HepG2 (cell line): ENCODE measurements around the gene PTGR2. TPM values are rescaled to one million over a fixed set of nuclear protein-coding genes. Genes with fewer than 3 reads are reported as not detected.

Experiments
- ETS1 ChIP-seq: sonication (generic); formaldehyde crosslinking; IDR thresholded peaks from 2 replicates; pipeline ENCODE4 v1.4.0; 2020; ENCODE audit warnings: missing genetic modification reagents
- KLF16 ChIP-seq, 2 experiments: sonication (generic) in 1 of 2; formaldehyde crosslinking in 1 of 2; IDR thresholded peaks; 2 replicates each; pipeline versions ENCODE4 v1.6.1 to v1.8.0; 2016 to 2023; ENCODE audit warnings: missing genetic modification reagents in 2 of 2, missing compliant biosample characterization in 1 of 2
- NAIF1 ChIP-seq: sonication (generic); formaldehyde crosslinking; IDR thresholded peaks from 2 replicates; pipeline ENCODE4 v1.5.0; 2020; ENCODE audit warnings: mild to moderate bottlenecking, missing genetic modification reagents, borderline replicate concordance
- PBX3 ChIP-seq: sonication (generic); formaldehyde crosslinking; IDR thresholded peaks from 2 replicates; pipeline ENCODE4 v1.8.1; 2023; ENCODE audit warnings: missing genetic modification reagents, inconsistent platforms, borderline replicate concordance
- PHF21A ChIP-seq: sonication (generic); formaldehyde crosslinking; IDR thresholded peaks from 2 replicates; pipeline ENCODE4 v1.5.0; 2020; ENCODE audit warnings: mild to moderate bottlenecking, missing genetic modification reagents
- POLR2AphosphoS5 ChIP-seq: IDR thresholded peaks from 2 replicates; pipeline ENCODE4 v1.6.1; 2012; ENCODE audit warnings: low read depth, low read length
- RORA ChIP-seq: sonication (generic); formaldehyde crosslinking; IDR thresholded peaks from 2 replicates; pipeline ENCODE4 v1.5.0; 2020; ENCODE audit warnings: mild to moderate bottlenecking, missing genetic modification reagents, moderate library complexity
- WIZ ChIP-seq: sonication (generic); formaldehyde crosslinking; IDR thresholded peaks from 2 replicates; pipeline ENCODE4 v1.5.1; 2020; ENCODE audit warnings: mild to moderate bottlenecking, missing genetic modification reagents
- ZBTB42 ChIP-seq: sonication (generic); formaldehyde crosslinking; IDR thresholded peaks from 2 replicates; pipeline ENCODE4 v1.5.0; 2020; ENCODE audit warnings: mild to moderate bottlenecking, missing genetic modification reagents
- ZFY ChIP-seq: sonication (generic); formaldehyde crosslinking; IDR thresholded peaks from 2 replicates; pipeline ENCODE4 v1.4.0; 2020; ENCODE audit warnings: missing genetic modification reagents
- ZNF354B ChIP-seq: sonication (generic); formaldehyde crosslinking; IDR thresholded peaks from 2 replicates; pipeline ENCODE4 v1.8.0; 2022; ENCODE audit warnings: mild to moderate bottlenecking, missing genetic modification reagents
- ZNF550 ChIP-seq: sonication (generic); formaldehyde crosslinking; IDR thresholded peaks from 2 replicates; pipeline ENCODE4 v1.4.0; 2020; ENCODE audit warnings: mild to moderate bottlenecking, missing genetic modification reagents, borderline replicate concordance
- ZNF557 ChIP-seq: sonication (generic); formaldehyde crosslinking; IDR thresholded peaks from 2 replicates; pipeline ENCODE4 v1.4.0; 2020; ENCODE audit warnings: missing genetic modification reagents
- ZNF644 ChIP-seq: IDR thresholded peaks from 2 replicates; pipeline ENCODE4 v1.6.1; 2016; ENCODE audit warnings: low read depth
- polyA plus RNA-seq, 8 experiments: library from polyadenylated mRNA; depleted of rRNA in 3 of 8; stranded (reverse) in 7 of 8; unstranded in 1 of 8; fragments of >200 nt; fragmentation: Illumina TruSeq in 4 of 8; extraction: Trizol in 4 of 8; gene quantifications; 2 replicates each; pipeline versions ENCODE4 v1.2.1 to v1.2.3, GENCODE V29; 2011 to 2016; ENCODE audit warnings: low read depth in 4 of 8, missing spikeins in 1 of 8, mixed read lengths in 1 of 8; ENCODE audit not compliant: insufficient read depth in 1 of 8
- total RNA-seq, 5 experiments: library from RNA; depleted of rRNA; stranded (reverse); fragments of >200 nt; fragmentation: Illumina TruSeq; extraction: Trizol; gene quantifications; 2 replicates each; pipeline ENCODE4 v1.2.3, GENCODE V29; 2016; ENCODE audit warnings: low read depth in 1 of 5
- TF ChIP-seq, protein P1 (sequence below): sonication (generic); formaldehyde crosslinking; IDR thresholded peaks from 2 replicates; pipeline ENCODE4 v1.4.0; 2020; ENCODE audit warnings: mild to moderate bottlenecking, missing genetic modification reagents
- TF ChIP-seq, protein P2 (sequence below): sonication (generic); formaldehyde crosslinking; IDR thresholded peaks from 2 replicates; pipeline ENCODE4 v1.5.0; 2020; ENCODE audit warnings: mild to moderate bottlenecking, missing genetic modification reagents

Gene PTGR2
- total and polyA plus RNA-seq, 2 of the 13 experiments (the other 11 are each of a cell fraction or from before 2014, with no cell fraction given): 3.0 to 4.3 TPM

DNA sequence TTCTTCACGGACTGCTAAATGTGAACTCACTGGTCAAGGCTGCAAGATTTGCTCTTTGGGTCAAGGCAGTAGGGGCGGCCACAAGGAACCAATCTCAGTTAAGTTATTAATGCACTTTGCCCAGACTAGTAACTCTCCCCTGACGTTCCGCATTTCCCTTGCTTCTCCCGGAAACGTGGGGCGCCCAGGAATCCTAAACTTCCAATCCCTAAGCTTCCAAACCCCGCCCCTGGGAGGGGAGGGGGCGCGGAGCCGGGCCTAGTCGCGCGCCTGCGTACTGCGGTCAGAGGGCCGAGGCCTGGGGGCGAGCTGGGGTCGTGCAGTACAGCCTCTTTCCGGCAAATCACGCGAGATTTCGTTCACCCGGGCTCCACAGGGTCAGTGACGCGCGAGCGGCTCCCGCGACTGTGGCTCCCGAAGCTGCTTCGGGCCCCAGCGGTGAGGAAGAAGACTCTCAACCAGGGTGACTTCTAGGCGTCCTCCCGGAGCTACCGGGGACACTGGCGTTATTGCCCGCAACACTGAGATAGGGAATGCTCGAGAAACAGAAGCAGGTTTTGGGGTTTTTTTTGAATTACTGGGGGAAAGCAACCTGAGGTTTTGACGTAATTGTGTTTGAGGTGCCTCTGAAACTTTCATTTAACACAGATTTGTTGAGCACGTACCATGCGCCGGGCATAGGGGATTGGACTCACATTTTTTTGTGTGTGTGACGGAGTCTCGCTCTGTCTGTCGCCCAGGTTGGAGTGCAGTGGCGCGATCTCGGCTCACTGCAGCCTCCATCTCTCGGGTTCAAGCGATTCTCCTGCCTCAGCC is at the start of gene PTGR2 (continued):
- TF ChIP-seq ZNF550 (CRISPR knock-in tag): no peak
- TF ChIP-seq ZNF557: no peak
- TF ChIP-seq KLF16 (CRISPR knock-in tag; IDR thresholded peaks at IDR 0.05): no peak
- peak; percentile 85 for TF ChIP-seq PHF21A (CRISPR knock-in tag)
- TF ChIP-seq, protein P1, sequence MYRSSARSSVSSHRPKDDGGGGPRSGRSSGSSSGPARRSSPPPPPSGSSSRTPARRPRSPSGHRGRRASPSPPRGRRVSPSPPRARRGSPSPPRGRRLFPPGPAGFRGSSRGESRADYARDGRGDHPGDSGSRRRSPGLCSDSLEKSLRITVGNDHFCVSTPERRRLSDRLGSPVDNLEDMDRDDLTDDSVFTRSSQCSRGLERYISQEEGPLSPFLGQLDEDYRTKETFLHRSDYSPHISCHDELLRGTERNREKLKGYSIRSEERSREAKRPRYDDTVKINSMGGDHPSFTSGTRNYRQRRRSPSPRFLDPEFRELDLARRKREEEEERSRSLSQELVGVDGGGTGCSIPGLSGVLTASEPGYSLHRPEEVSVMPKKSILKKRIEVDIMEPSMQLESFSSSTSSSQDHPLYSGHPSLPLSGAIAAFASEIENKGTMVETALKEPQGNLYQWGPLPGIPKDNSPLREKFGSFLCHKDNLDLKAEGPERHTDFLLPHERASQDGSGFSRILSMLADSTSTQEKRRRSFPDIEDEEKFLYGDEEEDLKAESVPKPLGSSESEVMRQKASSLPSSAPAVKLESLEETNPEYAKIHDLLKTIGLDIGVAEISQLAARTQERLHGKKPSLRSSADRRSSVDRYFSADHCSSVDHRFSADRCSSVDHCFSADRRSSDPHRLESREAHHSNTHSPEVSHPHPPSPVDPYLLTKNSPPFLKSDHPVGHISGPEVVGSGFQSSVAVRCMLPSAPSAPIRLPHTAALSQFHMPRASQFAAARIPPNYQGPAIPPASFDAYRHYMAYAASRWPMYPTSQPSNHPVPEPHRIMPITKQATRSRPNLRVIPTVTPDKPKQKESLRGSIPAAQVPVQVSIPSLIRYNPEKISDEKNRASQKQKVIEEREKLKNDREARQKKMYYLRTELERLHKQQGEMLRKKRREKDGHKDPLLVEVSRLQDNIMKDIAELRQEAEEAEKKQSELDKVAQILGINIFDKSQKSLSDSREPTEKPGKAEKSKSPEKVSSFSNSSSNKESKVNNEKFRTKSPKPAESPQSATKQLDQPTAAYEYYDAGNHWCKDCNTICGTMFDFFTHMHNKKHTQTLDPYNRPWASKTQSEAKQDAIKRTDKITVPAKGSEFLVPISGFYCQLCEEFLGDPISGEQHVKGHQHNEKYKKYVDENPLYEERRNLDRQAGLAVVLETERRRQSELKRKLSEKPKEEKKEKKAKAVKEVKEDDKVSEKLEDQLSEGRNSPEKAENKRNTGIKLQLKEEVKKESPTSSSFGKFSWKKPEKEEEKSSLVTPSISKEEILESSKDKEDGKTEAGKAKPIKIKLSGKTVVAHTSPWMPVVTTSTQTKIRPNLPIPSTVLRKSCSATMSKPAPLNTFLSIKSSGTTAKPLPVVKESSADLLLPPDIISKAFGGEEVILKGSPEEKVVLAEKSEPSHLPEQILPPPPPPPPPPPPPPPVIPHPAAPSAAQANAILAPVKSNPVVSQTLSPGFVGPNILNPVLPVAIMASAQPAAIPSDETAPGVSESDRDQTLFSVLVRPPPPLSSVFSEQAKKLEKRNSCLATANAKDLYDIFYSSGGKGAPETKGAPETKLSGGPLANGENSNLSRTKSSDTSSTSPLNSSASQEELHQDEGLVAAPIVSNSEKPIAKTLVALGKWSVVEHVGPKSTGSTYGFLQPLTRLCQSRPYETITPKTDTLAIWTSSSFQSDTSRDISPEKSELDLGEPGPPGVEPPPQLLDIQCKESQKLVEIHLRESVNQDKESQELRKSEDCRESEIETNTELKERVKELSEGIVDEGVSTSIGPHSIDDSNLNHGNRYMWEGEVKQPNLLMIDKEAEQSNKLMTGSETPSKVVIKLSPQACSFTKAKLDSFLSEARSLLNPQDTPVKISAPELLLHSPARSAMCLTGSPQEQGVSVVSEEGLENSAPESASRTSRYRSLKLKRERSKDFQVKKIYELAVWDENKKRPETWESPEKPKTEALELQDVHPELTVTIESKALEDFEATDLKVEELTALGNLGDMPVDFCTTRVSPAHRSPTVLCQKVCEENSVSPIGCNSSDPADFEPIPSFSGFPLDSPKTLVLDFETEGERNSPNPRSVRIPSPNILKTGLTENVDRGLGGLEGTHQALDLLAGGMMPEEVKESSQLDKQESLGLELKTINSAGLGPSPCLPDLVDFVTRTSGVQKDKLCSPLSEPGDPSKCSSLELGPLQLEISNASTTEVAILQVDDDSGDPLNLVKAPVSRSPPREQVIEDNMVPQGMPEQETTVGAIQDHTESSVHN (CRISPR knock-in tag): no peak
- peak; percentile 87 for TF ChIP-seq ZFY (CRISPR knock-in tag)
- TF ChIP-seq RORA: no peak
- no peak for TF ChIP-seq ZNF644 (CRISPR knock-in tag)
- TF ChIP-seq ETS1: no peak
- TF ChIP-seq WIZ: no peak
- TF ChIP-seq, protein P2, sequence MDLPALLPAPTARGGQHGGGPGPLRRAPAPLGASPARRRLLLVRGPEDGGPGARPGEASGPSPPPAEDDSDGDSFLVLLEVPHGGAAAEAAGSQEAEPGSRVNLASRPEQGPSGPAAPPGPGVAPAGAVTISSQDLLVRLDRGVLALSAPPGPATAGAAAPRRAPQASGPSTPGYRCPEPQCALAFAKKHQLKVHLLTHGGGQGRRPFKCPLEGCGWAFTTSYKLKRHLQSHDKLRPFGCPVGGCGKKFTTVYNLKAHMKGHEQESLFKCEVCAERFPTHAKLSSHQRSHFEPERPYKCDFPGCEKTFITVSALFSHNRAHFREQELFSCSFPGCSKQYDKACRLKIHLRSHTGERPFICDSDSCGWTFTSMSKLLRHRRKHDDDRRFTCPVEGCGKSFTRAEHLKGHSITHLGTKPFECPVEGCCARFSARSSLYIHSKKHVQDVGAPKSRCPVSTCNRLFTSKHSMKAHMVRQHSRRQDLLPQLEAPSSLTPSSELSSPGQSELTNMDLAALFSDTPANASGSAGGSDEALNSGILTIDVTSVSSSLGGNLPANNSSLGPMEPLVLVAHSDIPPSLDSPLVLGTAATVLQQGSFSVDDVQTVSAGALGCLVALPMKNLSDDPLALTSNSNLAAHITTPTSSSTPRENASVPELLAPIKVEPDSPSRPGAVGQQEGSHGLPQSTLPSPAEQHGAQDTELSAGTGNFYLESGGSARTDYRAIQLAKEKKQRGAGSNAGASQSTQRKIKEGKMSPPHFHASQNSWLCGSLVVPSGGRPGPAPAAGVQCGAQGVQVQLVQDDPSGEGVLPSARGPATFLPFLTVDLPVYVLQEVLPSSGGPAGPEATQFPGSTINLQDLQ (CRISPR knock-in tag): no peak; the same call in 1 of the 2 replicates
- TF ChIP-seq PBX3 (CRISPR knock-in tag): no peak
- TF ChIP-seq POLR2AphosphoS5: peak; percentile 91
- TF ChIP-seq ZNF354B (CRISPR knock-in tag): no peak
- no peak for TF ChIP-seq ZBTB42 (CRISPR knock-in tag)
- TF ChIP-seq NAIF1 (CRISPR knock-in tag): no peak
